TTC549 (cell line): ENCODE measurements around the gene GFPT1.

Experiments used
- FAIRE-seq: peaks from 2 replicates; lab custom pipeline; 2012; peaks lifted over from hg19 to GRCh38; lab: Jason Lieb, UNC

Gene GFPT1

DNA sequence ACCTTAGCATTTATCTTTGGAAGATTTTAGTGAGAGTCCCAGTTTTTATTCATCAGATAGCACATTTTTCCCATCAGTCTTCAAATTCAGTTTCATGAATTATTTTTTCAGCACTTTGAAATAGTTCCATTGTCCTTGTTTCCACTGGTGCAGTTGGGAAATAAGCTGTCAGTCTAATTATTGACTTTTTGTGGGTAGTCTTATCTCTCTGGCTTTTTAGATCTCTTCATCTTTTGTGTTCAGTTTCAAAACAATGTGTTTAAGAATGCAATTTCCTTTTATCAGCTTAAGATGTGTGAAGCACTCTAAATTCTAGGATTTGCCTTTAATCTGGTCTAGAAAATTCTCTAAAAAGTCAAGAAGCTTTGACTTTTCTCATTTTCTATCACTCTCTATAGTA is 70.5 kb downstream of the GFPT1 start:
- no peak for FAIRE-seq

DNA sequence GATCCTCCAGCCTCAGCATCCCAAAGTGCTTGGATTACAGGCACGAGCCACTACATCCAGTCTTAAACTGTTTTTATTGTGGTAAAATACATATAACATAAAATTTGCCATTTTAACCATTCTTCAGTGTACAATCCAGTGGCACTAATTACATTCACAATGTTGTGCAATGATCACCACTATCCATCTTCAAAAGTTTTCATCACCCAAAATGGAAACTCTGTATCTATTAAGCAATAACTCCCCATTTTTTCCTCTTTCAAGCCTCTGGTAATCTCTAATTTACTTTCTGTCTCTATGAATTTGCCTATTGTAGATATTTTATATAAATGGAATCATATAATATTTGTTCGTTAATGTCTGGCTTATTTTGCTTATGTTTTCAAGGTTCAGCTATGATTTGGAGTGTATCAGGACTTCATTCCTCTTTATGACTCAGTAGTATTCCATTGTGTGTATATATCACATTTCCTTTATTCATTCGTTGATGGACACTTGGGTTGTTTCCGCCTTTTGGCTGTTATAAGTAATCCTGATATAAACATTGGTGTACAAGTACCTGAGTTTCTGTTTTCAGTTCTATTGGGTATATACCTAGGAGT is 71.8 kb downstream of the GFPT1 start:
- FAIRE-seq: no peak

DNA sequence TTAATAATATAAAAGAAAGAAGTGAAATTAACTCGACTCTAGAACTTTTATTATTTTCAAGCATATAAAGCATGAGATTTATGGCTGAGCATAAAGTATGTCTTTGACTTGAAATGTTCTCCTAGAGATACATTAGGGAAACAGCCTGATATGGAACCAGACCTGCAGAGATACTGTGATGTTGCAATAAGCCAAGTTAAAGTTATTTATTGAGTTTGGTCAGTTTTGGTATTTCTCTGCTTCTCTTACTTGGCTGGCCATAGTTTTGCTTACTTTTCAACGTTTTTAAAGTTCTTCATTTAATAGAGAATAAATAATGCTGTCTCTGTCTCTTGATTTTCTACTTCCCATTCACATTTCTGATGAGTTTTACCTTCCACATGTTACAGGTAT is 76.0 kb downstream of the GFPT1 start:
- no peak for FAIRE-seq

DNA sequence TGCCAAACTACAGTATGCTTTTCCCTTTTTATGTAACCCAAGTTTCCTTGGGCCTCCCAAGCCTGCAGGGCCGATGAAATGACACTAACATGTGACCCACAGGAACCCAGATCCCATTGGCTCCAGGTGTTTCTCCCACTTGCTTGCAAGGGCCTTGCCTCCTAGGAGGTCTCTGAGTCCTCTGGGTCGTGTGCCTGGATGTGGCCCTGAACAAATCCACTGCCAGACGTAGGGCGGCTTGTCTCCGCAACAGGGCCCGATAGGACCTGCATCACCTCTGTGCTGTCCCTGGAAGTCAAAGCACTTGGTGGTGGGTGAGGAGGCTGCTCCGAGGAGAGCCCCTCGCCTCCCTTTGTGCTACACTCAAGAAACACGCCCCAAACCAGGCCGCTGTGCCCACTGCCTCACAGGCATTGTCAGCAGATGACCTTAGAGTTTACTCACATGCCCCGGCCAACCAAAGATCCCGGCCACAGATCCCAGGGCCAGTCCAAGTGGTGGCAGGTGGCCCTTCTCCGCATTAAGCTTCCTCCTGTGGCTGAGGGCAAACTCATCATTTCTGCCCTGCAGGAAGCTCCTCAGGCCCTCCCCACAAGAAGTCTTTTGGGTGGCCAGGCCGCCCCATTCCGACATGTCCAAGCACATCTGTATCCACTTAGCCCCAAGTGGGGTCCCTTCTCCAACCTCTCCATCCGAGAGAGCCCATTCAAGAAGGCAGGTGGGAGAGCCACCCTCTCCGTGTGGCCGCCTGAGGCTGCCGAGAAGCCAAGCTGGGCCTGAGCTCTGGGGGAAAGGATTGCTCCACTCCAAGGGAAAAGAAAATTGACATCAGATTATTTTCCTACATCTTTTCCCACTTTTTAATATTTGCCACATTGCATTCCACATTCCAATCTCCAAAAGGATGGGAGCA is 76.7 kb downstream of the GFPT1 start:
- FAIRE-seq: no peak

DNA sequence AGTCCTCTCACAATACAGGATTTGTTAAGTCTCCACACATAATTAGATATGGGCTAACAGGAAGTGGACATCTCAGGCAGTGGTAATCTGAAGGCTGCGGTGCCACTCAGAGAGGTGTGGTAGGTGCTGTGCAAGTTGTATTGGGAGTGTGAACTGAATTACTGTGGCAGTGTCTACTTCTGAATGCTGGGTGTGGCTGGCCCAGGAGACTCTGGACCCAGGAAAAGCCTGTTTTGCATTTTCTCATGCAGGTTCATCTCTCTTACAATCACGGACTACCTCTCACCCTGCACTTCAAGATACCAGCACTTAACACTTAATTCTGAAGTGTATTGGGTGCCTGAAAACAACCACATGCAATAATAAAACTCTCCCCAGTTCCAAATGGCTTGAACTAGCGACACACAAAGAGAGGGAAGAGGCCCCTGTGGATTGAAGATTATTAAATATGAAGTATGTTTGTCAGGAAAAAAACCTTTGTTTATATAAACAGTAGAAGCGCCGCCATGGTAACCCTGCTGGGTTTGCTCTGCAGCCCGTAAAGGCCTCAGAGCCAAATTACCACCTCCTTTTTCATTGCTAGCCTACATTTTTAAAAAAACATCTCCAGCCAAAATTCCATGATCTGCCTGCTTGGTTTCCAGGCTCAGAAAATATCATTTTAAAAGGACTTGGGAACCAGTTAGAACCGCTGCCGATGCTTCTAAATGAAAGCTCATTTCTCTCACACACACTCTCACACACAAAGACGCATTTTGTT is 77.5 kb downstream of the GFPT1 start:
- FAIRE-seq: no peak

DNA sequence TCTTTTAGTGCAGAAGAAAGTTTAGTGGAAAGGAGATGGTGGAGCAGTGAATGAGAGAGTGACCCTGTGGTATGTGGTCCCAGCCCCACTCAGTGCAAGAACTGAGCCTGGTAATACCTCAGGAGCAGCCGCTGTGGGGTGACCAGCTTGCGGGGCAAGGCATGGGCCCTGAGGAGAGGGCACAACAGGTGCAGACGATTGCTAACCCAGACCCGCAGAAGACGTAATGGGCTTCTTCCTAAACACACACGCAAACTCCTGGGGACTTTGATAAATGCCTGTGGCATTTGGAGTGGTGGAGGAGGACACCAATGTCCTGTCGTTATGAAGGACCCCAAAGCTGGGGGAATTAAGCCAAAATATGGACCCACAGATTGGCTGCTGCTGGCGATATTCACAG is 78.7 kb downstream of the GFPT1 start:
- FAIRE-seq: no peak

DNA sequence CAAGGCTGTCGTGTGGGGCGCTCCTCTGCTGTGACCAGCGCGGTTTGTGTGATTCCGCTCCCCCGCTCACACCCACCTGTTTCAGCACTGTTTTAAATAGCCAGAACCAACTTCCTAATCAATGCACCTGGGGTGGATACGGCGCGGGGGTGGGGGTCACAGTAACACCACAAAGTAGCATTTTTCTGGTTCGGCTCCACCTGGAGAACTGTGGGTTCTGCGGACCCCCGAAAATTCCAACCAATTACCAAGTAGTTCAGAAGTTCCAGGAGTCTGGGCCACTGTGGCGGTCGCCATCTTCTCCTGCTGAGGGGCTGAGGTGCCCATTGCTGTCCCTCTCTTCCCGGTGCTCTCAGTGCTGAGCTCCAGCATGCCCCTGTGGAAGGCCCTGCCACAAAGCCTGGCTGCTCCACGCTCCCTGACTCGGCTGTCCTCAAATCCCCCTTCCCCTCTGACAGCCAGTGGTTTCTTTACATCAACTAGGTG is 79.4 kb downstream of the GFPT1 start:
- no peak for FAIRE-seq

DNA sequence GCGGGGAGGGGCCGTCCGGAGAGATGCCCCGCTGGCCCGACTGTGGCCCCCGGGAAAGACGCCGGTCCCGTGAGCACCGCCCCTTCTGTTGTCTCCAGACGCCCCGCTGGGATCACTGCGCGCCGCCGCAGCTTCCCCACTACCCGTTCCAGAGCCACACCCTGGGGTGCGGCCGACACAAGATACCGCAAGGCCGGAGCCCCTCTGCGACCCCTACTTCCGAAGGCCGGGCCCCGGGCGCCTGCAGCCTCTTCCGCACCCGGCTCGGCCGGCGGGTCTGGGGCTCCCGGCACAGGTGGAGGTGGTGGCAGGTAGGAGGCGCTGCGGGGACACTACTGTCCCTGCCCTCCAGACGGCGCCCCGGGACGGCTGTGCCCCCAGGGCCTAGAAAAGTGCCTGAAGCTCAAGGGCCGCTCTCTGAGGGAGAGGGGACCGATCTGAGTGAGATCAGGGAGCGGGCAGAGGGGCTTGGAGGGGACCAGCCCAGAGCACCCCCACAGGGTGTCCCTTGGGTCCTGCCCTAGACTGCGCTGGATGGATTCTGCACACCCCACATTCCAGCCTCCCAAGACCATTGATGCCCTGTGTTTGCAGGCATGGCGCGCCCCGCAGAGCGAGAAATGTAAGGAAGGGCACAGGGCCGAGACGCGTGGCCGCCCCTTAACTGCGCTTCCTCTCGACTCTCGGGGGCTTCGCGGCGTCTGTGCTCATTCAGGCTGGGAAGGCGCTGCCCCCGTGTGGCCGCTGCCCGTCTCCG is 80.0 kb downstream of the GFPT1 start:
- no peak for FAIRE-seq

DNA sequence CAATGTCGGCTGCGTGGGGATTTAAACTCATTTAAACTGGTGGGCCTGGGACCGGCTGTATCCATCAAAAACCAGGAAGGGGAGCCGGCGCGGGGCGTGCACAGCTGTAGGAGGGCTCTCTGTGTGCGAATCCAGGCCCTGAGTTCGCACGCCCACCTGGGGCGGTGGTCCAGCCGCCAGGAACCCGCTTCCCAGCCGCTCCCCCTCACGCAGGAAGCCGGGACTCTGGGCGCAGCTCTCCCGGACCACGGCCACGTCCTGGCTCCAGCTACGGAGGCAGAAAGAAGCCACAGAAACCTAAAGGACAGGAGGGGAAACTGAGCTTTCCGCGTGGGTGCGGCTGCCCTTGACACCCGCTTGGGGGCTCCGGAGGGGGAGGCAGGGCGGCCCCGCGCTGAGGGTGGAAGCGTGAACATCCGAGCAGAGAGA is 80.6 kb downstream of the GFPT1 start:
- no peak for FAIRE-seq

DNA sequence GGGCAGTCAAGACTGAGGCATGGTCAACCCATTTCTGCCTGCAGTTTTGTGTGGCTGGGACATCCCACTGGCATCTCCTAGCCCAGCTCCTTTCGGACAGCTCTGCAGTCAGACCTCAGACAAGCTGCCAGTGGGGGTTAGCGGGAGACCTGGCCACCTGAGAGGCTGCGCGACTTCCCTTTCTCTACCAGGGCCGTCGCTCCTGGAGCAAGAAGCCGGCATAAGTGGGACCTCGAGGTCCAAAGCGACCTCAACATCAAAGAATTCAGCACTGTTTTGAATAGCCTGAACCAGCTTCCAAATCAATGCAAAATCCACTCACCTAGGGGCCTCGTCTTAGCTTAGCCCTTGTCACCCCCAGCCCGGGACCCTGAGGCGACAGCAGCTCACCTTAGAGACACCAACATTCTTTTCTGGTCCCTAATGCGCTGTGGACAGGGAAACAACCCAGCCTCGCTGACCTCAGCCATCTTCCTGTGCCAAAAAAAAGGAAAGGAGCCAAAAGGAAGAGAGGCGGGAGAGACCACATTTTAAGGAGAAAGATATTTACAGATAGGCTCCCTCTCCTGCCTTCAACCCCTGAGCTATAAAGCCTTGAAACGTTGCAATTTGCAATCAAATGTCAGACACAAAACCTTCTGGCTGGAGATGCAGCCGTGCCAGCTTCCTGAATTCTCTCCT is 81.2 kb downstream of the GFPT1 start:
- no peak for FAIRE-seq

DNA sequence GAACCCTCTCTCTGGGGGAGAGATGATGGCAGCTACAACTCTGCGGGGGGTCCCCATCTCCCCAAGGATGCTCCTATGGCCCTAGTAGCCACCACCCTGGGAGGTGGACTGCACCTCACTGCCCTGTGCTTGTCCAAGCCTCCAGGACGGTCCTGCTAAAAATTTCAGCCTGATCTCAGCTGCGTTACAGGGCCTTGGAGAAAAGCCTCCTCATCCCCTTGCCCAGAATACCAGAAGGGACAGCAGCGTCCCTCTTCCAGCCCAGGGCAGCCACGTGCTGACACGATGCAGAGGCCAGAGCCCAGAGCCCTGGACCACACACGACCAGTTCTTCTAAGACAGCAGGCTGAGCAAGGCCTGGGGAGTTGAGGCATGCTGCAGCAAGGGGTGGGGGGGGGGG is 81.9 kb downstream of the GFPT1 start:
- no peak for FAIRE-seq

DNA sequence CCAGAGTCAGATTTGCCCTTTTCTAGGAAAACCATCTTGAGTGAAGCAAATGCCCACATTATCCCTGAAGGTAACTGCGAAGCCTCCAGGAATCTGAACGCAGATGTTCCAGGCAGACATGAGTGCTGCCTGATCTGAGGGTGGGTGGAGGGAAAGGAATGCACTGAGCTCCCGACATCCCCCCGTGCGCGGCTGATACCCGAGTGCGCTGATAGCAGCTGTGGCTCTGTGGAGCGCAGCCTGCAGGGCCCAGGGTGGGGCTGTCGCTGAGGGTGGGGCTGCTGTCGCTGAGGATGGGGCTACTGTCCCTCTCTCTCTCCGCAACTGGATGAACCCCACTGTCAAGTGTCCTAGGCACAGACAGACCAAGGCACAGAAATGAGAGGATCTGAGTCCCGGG is 82.4 kb downstream of the GFPT1 start:
- no peak for FAIRE-seq

DNA sequence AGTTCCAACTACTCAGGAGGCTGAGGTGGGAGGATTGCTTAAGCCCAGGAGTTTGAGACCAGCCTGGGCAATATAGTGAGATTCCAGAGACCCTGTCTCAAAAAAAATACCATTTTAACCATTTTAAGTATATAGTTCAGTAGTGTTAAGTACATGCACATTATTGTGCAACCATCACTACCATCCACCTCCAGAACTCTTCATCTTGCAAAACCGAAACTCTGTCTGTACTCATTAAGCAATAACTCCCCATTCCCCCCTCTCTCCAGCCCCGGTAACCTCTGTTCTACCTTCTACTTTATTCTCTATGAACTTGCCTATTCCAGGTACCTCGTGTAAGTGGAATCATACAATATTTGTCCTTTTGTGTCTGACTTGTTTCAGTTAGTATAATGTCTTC is 86.4 kb downstream of the GFPT1 start:
- FAIRE-seq: no peak

DNA sequence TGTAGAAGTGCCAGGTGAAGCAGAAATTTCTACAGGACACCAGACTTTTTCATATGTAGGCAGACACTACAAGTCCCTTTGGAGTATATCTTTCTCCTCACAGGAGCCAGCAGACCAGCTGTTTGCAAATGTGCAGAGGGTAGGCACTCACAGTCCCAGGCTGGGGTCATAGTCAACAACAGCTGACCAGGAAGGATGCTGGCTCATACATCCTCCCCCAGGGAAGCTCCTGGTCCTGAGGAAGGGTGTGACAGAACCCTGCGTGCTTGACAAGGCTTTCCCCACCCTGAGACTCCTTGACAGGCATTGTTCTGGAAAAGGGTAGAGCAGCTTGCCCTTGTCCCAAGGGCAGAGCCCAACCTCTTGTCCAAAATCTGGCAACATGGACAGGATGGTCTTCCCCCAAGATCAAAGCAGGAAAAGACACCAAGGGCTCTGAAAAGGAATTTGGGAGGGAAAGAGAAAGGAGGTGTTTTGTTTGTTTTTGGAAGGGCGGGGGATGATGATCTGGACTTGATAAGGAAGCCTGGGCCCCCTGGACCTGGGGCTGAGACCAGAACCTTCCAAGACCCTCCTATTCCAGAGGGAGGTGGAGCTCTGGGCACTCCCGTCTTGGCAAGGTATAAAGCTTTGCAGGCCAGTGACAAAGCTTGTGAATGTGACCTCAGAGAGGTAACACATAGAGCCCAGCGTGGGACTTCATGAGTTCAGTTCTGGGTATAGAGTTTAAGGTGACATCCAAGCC is 87.1 kb downstream of the GFPT1 start:
- no peak for FAIRE-seq

DNA sequence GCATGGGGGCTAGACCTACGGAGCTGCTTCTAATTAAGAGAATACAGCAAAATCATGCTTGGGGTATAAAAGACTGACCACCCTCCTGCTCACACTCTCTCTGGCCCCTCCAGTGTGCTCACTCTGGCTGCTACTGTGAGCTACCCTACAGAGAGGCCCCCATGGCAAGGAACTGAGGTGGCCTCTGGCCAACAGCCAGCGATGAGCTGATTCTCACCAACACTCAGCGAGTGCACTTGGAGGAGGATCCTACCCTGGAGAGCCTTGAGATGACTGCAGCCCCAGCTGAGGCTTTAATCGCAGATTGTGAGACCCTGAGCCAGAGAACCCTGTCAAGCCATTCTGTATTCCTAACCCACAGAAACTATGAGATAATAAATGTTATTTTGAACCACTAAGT is 88.2 kb downstream of the GFPT1 start:
- no peak for FAIRE-seq

DNA sequence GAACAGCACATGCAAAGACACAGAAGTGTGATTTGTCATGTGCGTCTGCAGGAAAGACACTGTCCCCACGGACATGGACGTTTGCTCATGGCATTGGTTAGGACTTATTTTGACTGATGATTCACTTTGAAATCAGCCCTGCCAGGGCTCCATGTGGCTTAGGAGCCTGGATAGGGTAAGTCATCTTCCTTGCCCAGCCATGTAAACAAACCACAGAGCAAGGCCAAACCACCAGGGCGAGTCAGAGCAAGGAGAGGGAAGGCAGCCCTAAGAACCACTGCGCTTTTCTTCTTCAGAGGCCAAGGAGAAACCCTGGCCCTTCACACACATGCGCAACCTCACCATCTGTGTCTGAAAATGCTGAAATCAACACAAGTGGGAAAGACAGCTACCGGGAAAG is 88.8 kb downstream of the GFPT1 start:
- FAIRE-seq: no peak

DNA sequence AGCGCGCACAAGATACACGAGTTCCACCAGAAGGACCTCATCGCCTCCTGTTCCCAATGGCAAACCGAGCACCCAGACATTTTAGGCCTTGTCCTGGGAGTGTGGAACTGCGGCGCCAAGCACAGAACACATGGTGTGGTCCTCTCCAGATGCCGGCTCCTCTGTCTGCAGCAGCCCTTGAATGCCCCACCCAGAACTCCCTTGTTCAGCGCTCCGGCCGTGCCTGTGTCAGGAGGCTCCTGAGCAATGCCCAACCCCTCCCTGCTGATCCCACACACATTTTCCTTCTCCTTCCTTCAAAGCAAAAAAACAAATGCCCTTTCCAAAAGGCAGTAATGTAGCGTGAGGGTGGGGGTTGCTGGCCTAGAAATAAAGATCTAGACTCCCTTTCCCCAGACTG is 89.8 kb downstream of the GFPT1 start:
- no peak for FAIRE-seq

DNA sequence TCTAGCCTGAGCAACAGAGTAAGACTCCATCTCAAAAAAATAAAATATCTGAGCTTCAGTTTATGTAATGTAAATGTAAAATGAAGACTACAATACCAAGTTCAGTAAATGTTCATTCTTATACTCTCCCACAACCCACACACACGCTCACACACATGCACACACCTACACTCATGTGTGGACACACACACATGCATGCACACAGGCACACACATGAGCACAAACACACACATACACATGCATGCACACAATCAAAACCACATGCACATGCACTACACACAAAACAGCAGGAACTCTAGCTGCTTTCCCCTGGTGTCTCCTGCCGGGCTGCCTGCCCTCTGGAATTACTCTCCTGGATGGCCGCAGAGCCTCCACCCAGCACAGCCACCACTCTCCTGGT is 90.6 kb downstream of the GFPT1 start:
- FAIRE-seq: no peak

DNA sequence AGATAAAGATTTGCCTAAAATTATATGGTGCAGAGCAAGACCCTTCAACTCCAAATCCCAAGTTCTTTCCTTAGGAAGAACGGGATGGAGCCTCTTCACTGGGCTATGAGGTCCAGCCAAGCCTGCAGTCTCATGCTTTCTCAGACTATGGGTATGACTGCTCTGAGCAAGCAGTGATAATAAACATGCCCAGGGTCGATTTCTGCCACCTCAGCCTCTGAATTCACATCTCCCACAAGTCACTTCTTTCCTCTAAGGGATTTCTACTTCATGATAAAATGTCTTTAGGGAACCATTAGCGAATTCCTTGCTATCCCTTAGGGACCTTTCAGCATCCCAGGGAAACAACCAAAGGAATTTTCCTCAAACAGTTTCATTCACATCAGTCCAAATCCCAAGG is 94.8 kb downstream of the GFPT1 start:
- no peak for FAIRE-seq

DNA sequence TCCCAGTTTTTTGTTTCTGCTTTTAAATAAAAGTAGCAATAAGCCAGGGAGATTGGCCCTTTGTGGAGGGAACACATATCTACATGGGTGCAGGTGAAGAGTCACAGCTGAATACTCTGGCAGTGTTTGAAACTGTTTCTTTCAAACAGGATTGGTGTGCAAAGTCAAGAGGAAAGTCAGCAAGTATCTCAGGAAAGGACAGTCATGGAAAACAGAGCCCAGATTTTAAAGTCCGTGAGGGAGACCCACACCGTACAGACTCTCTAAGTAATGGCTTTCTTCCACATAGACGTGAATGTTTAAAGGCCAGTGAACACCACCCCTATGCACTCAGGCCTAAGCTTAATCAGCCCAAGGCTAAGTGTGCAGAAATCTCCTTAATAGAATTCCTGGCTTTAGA is 95.3 kb downstream of the GFPT1 start:
- no peak for FAIRE-seq
